MM.1S (cell line): ENCODE results near the gene ETV3.

ENCODE experiments used
- DNase-seq: peaks from one replicate; pipeline ENCODE4 v3.0.0-alpha.2; 2015
- H2AFZ ChIP-seq: fragments of 300-600 bp; sonication (generic); 2 replicates; pipeline ENCODE4 v1.6.0; 2016; ENCODE audit warnings: antibody characterized with exemption, low read length
- H3F3A ChIP-seq: fragments of 300-600 bp; sonication (generic); 2 replicates; pipeline ENCODE4 v1.6.1; 2016; ENCODE audit warnings: mild to moderate bottlenecking, antibody characterized with exemption, low read length, moderate library complexity, mixed read lengths; ENCODE audit not compliant: insufficient read depth
- H3K27ac ChIP-seq: fragments of 300-600 bp; sonication (generic); 2 replicates; pipeline ENCODE4 v1.5.1; 2016; ENCODE audit warnings: mild to moderate bottlenecking, low read length
- H3K27me3 ChIP-seq: fragments of 300-600 bp; sonication (generic); replicated peaks from 2 replicates; pipeline ENCODE4 v1.6.0; 2016; ENCODE audit warnings: low read length; ENCODE audit not compliant: insufficient read depth
- H3K36me3 ChIP-seq: fragments of 300-600 bp; sonication (generic); replicated peaks from 2 replicates; pipeline ENCODE4 v1.6.1; 2016; ENCODE audit warnings: mild to moderate bottlenecking, low read length, mixed read lengths; ENCODE audit not compliant: insufficient read depth
- H3K4me1 ChIP-seq: fragments of 300-600 bp; sonication (generic); 2 replicates; pipeline ENCODE4 v1.6.1; 2016; ENCODE audit warnings: low read length, mixed read lengths
- H3K4me2 ChIP-seq: fragments of 300-600 bp; sonication (generic); 2 replicates; pipeline ENCODE4 v1.6.0; 2016; ENCODE audit warnings: low read depth, low read length
- H3K4me3 ChIP-seq: fragments of 300-600 bp; sonication (generic); 2 replicates; pipeline ENCODE4 v1.5.1; 2016; ENCODE audit warnings: low read length, mixed read lengths
- H3K79me2 ChIP-seq: fragments of 300-600 bp; sonication (generic); 2 replicates; pipeline ENCODE4 v1.6.1; 2016; ENCODE audit warnings: mixed run types, low read length, mixed read lengths
- H3K9ac ChIP-seq: fragments of 300-600 bp; sonication (generic); 2 replicates; pipeline ENCODE4 v1.6.1; 2016; ENCODE audit warnings: low read length, mixed read lengths
- H3K9me2 ChIP-seq: fragments of 300-600 bp; sonication (generic); replicated peaks from 2 replicates; pipeline ENCODE4 v1.6.1; 2016; ENCODE audit warnings: mild to moderate bottlenecking, low read length, mixed read lengths; ENCODE audit not compliant: insufficient read depth
- H3K9me3 ChIP-seq: fragments of 300-600 bp; sonication (generic); replicated peaks from 2 replicates; pipeline ENCODE4 v1.6.1; 2016; ENCODE audit warnings: mild to moderate bottlenecking, low read length, mixed read lengths; ENCODE audit not compliant: insufficient read depth
- H4K20me1 ChIP-seq: fragments of 300-600 bp; sonication (generic); 2 replicates; pipeline ENCODE4 v1.6.1; 2016; ENCODE audit warnings: mild to moderate bottlenecking, low read length, moderate library complexity, mixed read lengths; ENCODE audit not compliant: insufficient read depth
- CTCF ChIP-seq: fragments of 300-600 bp; sonication (generic); IDR thresholded peaks from 2 replicates; pipeline ENCODE4 v1.5.1; 2016; ENCODE audit warnings: antibody characterized with exemption, low read length, mixed read lengths
- EZH2 ChIP-seq: fragments of 300-600 bp; sonication (generic); optimal IDR thresholded peaks from 2 replicates; pipeline ENCODE3; 2017; ENCODE audit warnings: low read depth, mild to moderate bottlenecking, antibody characterized with exemption, low read length, mixed read lengths
- EZH2phosphoT487 ChIP-seq: fragments of 300-600 bp; sonication (generic); IDR thresholded peaks from 2 replicates; pipeline ENCODE4 v1.6.1; 2018; ENCODE audit warnings: antibody characterized with exemption, low read length

The ETV3 gene

DNA sequence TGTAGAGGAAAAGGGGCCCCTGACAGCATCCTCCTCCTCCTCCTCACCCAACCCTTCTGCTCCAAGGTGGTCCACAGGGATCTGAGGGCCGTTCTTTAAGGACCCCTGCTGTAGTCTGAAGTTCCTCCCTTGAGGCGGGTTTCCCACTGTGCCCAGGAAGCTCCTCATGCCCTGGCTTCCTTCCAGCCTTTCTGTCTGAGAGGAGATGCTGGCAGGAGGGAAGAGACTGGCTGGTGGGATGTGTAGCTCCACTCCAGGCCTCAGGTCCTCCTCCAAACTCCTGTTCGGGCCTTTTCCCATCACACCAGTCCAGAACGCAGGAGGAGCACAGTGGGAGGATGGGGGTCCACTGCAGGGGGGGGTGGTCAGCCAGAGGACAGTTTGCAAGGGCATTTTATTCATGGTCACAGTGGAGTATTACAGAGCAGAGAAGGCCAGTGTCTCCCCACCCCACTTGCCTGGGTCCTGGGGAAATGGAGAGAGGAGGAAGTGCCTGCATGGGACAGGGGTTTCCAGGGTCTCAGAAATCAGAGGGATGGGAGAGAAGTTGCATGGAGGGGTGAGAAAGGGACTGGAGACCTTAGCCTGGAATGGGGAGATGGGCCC is 46.4 kb downstream of the ETV3 start:
- Histone ChIP-seq H3F3A (no peaks in the 10 kb centered on the region), H3K4me3 (no peak overlapping the region), H3K9me3 (no peaks in the 10 kb centered on the region), H4K20me1 (no peaks in the 10 kb centered on the region), H3K79me2 (no peaks in the 10 kb centered on the region), H3K27ac (no peak overlapping the region), H2AFZ (no peak overlapping the region), H3K9ac (no peak overlapping the region), H3K4me2 (no peak overlapping the region), H3K27me3 (no peaks in the 10 kb centered on the region), H3K36me3 (no peaks in the 10 kb centered on the region), H3K9me2 (no peaks in the 10 kb centered on the region), H3K4me1 (no peaks in the 10 kb centered on the region)
- TF ChIP-seq EZH2 (no peak), CTCF (no peak), EZH2phosphoT487 (no peak)
- peak; percentile 1 for DNase-seq

GRCh38 chr1:157091186-157091585 is 47.0 kb downstream of the ETV3 start:
- no peak overlapping the region for H3K9ac ChIP-seq

GRCh38 chr1:157090771-157091170 is 47.4 kb downstream of the ETV3 start:
- H3K36me3 ChIP-seq: no peaks in the 10 kb centered on the region
- H3K27me3 ChIP-seq: no peaks in the 10 kb centered on the region
- H3K4me3 ChIP-seq: no peak overlapping the region
- TF ChIP-seq EZH2 (no peak), EZH2phosphoT487 (no peak), CTCF (no peak)
- no peak overlapping the region for H3K27ac ChIP-seq
- H3K9me2 ChIP-seq: no peaks in the 10 kb centered on the region
- H2AFZ ChIP-seq: no peak overlapping the region
- H3K9me3 ChIP-seq: no peaks in the 10 kb centered on the region
- no peaks in the 10 kb centered on the region for H3K79me2 ChIP-seq
- H3K4me2 ChIP-seq: no peak overlapping the region
- no peaks in the 10 kb centered on the region for H3F3A ChIP-seq
- no peaks in the 10 kb centered on the region for H3K4me1 ChIP-seq
- DNase-seq: no peak
- no peak overlapping the region for H3K9ac ChIP-seq
- H4K20me1 ChIP-seq: no peaks in the 10 kb centered on the region

More at GRCh38 chr1:157091186-157091585, 47.0 kb downstream of the ETV3 start:
- Histone ChIP-seq H4K20me1 (no peaks in the 10 kb centered on the region), H3K79me2 (no peaks in the 10 kb centered on the region), H3K27me3 (no peaks in the 10 kb centered on the region), H3K4me2 (no peak overlapping the region), H3K9me3 (no peaks in the 10 kb centered on the region), H2AFZ (no peak overlapping the region), H3K4me1 (no peaks in the 10 kb centered on the region), H3K36me3 (no peaks in the 10 kb centered on the region), H3K9me2 (no peaks in the 10 kb centered on the region), H3F3A (no peaks in the 10 kb centered on the region), H3K4me3 (no peak overlapping the region), H3K27ac (no peak overlapping the region)
- TF ChIP-seq EZH2 (no peak), EZH2phosphoT487 (no peak), CTCF (no peak)
- no peak for DNase-seq
